GM19193 (cell line): ENCODE data around the gene SCN1A.

ENCODE experiments used
- POLR2A ChIP-seq: IDR thresholded peaks from 4 replicates; pipeline ENCODE4 v1.6.1; 2011; ENCODE audit not compliant: insufficient read depth, insufficient read length; ENCODE audit errors: extremely low read depth

SCN1A gene

DNA sequence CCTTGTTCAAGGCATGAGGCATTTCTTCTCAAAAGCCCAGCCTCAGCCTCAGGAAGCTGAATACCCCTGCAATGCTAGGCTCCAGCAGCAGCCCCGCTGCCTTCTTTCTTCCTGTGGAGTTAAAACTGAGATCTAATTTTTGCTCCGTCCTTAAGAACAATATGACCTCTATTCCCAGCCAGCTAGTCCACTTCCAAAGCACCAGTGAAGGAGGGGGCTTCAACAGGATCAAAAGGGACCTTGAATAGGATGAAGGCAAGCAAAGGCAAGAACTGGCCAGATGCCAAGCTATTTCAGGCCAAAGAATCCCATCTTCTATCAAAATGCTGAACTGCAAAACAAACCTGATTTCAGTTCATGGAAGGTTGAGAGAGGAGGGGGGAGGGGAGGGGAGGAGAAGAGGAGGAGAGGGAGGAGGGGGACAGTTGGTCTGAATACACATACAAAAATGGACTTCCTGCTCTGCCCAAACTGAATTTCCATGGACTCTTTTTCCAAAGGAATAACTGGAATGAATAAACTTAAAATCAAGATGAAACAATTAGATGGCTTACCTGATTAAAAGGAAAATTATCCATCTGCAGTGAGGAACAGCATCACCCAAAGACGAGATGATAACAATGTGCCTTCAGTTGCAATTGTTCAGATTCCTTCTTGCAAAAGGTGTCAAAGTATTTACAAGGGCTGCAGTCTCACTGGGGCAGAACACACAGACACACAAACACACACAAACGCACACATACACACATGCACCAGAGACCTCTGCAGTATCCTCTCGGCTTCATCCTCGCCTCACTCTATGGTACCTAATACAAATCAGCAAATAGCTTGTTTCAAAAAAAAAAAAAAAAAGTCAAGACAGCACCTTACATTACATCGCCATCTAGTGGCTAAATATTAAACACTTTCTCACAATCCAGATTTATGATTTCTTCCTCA is at the start of gene SCN1A:
Gene SCN1A (minus strand): TSS at position 804 of the 939 bp plus-strand sequence. CDS start 54,399 bp downstream, outside the sequence.
- TF ChIP-seq POLR2A = no peak

DNA sequence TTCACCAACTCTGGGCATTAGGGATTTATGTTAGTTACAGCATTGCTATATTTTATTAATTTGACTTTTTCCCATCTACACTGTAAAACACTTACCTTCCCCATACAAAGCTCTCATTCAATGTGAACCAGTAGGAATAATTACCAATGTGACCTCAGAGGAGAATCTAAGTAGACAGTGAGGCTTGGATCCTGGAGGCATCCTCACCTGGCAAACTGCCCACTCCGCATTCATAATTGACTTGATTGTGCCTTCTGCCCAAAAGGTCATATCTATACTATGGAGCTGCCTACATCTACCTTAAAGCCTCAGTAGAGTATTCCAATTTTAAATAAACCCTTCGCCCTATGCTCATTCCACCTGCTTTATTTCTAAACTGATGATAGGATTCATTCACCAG is 45.4 kb upstream of the SCN1A start:
- TF ChIP-seq POLR2A = no peak

DNA sequence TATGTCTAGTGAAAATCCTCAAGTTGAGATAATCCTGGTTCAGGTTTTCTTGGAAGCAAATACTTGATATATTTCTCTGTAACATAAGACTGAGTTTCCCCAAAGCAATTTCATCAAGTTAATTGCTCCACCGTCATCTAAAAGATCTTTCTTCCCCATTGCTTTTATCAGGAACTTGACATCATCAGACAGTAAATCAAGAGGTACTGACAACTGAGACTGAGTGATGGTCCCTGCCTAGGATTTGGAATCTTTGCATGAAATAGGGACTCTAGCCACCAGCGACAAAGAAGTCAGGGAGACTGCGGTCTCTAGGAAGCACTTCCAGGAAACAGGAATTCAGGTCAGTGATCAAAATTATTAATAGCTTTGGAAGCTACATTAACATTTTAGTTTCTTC is 43.4 kb upstream of the SCN1A start:
- TF ChIP-seq POLR2A = no peak

GRCh38 chr2:166170356-166170755 is 42.5 kb upstream of the SCN1A start:
- no peak for TF ChIP-seq POLR2A

GRCh38 chr2:166167449-166167848 is 39.6 kb upstream of the SCN1A start:
- no peak for TF ChIP-seq POLR2A

- no peak for TF ChIP-seq POLR2A
Measured at GRCh38 chr2:166163775-166164174, 36.0 kb upstream of the SCN1A start.

GRCh38 chr2:166158546-166158945 is 30.7 kb upstream of the SCN1A start:
- TF ChIP-seq POLR2A = no peak

GRCh38 chr2:166157578-166157977 is 29.8 kb upstream of the SCN1A start:
- TF ChIP-seq POLR2A = no peak

DNA sequence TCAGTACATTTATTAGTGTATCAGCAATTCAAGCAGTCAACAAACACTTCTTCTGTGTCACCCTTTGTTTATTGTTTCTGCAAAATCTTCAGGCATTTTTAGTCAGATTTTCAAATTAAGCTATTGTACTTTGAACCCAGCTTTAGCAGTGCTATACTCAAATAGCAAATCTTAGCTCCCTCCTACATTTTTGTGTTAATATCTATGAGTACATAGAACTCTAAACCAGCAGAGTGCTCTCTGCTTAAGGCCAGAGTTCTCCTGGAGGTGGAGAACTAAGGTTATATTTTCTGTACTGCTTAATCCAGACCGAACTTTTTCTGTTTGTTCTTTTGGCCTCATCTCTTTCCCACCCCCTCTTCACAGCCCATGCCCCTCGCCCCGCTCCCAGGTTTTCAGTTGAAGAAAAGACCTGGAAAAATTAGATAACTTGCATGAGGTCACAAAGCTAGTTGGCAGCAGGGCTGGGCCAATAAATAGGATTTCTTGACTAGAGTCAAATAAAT is 29.2 kb upstream of the SCN1A start:
- TF ChIP-seq POLR2A = no peak

DNA sequence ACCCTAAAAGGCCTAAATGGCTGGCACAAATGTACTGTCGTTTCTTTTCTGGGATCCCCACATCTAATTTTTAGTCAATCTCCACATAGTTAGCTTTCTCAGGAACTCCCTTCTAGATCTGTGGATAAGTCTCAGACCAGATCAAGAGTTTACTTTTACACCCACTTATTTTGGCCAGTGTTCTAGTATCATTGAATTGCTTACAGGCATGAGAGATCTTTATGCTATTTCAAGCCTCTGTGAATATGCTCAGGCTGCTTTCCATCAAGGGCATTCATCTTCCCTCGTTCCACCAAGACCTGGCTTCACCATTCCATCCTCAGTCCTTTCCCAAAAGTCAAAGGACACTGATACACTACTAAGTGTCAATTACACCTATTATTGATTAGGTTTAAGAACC is 27.8 kb upstream of the SCN1A start:
- no peak for TF ChIP-seq POLR2A

DNA sequence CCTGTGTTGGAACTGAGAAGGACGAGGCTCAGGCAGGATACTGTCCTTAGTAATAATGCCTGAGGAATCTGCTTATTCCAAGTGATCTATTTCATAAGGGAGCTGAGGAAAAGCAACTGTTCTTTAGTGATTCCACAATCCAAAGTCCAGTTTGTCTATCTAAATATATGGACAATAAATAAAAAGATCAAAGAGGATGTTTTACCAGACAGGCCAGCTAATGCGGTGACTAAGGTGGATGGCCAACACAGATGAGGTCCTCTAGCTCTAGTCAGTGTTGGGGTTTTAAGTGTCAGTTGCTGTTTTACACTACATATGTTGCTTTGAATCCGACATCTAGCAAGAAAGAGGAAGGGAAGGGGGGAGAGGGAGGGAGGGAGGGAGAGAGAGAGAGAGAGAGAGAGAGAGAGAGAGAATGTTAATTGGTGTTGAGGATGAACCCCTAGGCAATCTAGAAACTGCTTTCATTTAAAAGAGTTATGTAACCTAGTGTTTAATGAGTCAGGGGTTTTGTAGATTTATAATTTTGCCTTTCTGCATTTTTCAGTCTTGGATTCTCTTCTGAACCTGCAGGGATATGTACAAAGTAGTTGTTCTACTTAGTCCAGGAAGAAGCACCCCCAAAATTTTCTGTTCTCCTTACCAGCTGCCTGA is 27.0 kb upstream of the SCN1A start:
- TF ChIP-seq POLR2A = no peak

- TF ChIP-seq POLR2A = no peak
Measured at GRCh38 chr2:166152064-166152463, 24.2 kb upstream of the SCN1A start.

DNA sequence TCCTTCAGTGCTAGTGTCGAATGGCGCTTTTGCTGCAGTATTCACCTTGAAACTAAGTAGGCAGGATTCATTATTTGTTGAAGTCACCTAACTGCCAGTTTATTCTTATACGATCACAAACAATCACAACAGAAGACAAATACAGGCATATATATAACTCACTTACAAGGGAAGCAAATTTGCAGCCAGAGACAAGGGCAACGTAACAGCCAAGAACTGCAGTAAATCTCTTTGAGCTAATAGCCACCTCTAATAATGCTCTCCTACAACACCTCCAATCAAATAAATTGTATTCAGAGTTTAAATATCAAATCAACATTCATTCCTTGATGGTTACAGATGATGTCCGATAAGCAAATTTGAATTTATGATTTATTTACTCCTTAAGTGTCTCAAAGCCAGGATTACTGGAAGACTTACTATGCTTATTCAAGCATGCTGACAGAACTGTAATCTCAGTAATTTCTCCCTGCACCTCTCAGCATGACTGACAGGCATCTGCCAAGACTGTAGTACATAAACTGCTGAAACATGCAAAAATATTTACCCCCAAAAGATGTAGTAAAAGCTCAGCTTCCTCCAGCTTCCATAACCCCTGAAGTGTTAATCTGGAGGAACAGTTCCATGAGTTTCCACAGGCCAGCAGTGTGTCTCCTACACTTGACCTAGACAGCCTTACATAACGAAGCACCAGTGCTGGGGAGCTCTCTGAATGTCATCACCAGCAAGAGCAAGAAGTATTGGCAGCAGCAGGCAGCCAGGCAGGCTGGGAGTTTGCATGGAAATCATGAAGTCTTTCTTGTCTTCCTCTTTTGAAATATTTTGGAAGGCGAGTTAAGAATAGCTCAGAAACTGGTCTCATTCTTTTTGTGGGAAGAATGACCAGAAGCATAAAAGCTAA is 20.9 kb upstream of the SCN1A start:
- no peak for TF ChIP-seq POLR2A

GRCh38 chr2:166147883-166148282 is 20.1 kb upstream of the SCN1A start:
- TF ChIP-seq POLR2A = no peak

DNA sequence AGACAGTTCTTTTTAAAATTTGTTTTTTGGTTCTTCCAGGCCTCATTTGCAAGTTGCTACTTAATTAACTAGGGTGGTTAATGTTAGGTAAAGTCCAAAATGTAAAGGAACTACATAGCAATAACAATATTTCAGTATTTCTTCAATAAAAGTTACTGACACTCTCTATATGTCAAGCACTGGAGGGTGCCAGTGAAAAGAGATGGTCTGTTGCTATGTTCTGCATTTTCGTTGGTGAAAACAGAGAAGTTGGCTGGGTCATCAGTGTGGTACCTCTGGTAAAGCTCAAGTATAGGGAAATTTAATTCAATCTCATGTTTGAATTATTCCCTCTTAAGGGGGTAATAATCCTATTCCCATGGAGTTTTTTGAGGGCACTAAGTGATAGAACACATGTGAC is 16.3 kb upstream of the SCN1A start:
- TF ChIP-seq POLR2A = no peak

DNA sequence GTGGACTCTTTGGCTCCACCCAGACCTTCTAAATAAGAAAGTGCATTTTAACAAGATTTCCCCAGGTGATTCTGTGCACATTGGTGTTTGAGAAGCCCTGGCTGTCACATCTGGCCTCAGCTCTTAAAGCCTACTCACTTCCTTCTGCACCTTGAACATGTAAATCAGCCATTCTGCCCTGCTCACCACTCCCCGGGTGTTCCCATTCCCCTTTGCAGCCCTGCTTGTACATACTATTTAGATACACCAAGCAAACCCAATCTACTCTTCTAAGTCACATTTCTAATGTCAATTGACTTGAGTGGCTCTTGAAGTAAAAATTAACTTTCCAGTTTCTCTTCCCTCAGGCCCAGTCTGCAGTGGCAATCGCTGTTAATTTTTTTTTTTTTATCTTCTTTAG is 13.1 kb upstream of the SCN1A start:
- no peak for TF ChIP-seq POLR2A

GRCh38 chr2:166140475-166140874 is 12.7 kb upstream of the SCN1A start:
- no peak for TF ChIP-seq POLR2A
